Bronchial epithelial cell (primary cell): ENCODE measurements around the gene MN1. TPM values are rescaled to one million over a fixed set of nuclear protein-coding genes. Genes with fewer than 3 reads are reported as not detected.

Experiments
- DNase-seq: peaks from one replicate; pipeline ENCODE4 v3.0.0-alpha.2; 2010; ENCODE audit warnings: low read depth
- FAIRE-seq: peaks from 2 replicates; lab custom pipeline; 2011; peaks lifted over from hg19 to GRCh38; lab: Jason Lieb, UNC
- H3K27me3 ChIP-seq: 2 replicates; pipeline ENCODE4 v1.5.1; 2011; ENCODE audit warnings: low read length; ENCODE audit not compliant: control insufficient read depth, insufficient read depth
- H3K36me3 ChIP-seq: 2 replicates; pipeline ENCODE4 v1.5.1; 2011; ENCODE audit warnings: low read length; ENCODE audit not compliant: control insufficient read depth, insufficient read depth
- H3K4me3 ChIP-seq: 2 replicates; pipeline ENCODE4 v1.5.1; 2011; ENCODE audit warnings: mild to moderate bottlenecking, low read depth, low read length, control low read depth
- total RNA-seq: library from RNA; depleted of rRNA; stranded (reverse); fragments of >200 nt; gene quantifications from 2 replicates; pipeline ENCODE4 v1.2.1, GENCODE V29; 2014
- TF ChIP-seq, protein P1 (sequence below): IDR thresholded peaks from 2 replicates; pipeline ENCODE4 v1.5.1; 2011; ENCODE audit warnings: mild to moderate bottlenecking, moderate library complexity, low read length, control low read depth, inconsistent platforms; ENCODE audit not compliant: insufficient read depth, severe bottlenecking

Gene MN1
- total RNA-seq, 1 donor from 2014 or later = 1.3 TPM

DNA sequence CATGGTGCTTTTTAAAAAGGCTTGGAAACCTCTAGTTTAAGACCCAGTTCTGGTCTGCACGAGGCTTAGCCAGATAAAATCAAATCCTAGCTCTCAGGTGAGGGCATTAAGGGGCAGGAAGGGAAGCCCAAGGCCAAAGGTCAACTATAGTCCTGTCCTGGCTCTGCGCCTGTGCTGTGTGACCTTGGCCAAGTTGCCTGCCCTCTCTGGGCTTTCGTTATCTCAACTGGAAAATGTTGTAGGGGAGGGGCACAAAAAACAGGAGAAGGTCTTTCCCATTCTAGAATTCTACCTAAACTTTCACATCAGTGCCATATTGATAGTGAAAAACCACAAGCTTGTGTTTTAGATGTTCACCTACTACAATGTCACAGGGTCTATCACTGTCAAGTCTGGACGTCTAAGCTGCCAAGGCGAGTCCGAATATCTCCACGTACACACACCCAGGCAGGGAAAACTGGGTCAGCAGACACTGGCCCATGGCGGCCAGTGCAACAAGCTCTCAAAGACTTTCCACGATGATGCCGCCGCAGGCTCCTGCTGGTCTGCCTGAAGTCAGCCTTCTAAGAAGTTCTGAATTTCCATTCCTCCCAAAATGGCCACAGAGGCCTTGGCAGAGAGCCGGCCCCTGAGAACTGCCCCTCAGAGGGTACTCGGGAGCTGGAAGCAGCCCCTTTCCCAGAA lies 18.0 kb downstream of the MN1 start:
- no peak overlapping the region for H3K4me3 ChIP-seq
- no peaks in the 10 kb centered on the region for H3K27me3 ChIP-seq
- FAIRE-seq (peak; percentile 64), DNase-seq (no peak)
- TF ChIP-seq, protein P1, sequence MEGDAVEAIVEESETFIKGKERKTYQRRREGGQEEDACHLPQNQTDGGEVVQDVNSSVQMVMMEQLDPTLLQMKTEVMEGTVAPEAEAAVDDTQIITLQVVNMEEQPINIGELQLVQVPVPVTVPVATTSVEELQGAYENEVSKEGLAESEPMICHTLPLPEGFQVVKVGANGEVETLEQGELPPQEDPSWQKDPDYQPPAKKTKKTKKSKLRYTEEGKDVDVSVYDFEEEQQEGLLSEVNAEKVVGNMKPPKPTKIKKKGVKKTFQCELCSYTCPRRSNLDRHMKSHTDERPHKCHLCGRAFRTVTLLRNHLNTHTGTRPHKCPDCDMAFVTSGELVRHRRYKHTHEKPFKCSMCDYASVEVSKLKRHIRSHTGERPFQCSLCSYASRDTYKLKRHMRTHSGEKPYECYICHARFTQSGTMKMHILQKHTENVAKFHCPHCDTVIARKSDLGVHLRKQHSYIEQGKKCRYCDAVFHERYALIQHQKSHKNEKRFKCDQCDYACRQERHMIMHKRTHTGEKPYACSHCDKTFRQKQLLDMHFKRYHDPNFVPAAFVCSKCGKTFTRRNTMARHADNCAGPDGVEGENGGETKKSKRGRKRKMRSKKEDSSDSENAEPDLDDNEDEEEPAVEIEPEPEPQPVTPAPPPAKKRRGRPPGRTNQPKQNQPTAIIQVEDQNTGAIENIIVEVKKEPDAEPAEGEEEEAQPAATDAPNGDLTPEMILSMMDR = no peak
- peaks cover 3% of the 10 kb centered on the region for H3K36me3 ChIP-seq

- Histone ChIP-seq H3K36me3 (peaks cover 2% of the 10 kb centered on the region), H3K27me3 (no peaks in the 10 kb centered on the region), H3K4me3 (no peak overlapping the region)
- TF ChIP-seq, protein P1 = no peak
- DNase-seq = no peak
- no peak for FAIRE-seq
Observed at GRCh38 chr22:27782088-27782487, 19.5 kb downstream of the MN1 start.

- H3K4me3 ChIP-seq = no peak overlapping the region
- DNase-seq = no peak
- peaks cover 4% of the 10 kb centered on the region for H3K36me3 ChIP-seq
- no peaks in the 10 kb centered on the region for H3K27me3 ChIP-seq
- TF ChIP-seq, protein P1 = no peak
- no peak for FAIRE-seq
Observed at GRCh38 chr22:27780161-27780575, 21.4 kb downstream of the MN1 start.

DNA sequence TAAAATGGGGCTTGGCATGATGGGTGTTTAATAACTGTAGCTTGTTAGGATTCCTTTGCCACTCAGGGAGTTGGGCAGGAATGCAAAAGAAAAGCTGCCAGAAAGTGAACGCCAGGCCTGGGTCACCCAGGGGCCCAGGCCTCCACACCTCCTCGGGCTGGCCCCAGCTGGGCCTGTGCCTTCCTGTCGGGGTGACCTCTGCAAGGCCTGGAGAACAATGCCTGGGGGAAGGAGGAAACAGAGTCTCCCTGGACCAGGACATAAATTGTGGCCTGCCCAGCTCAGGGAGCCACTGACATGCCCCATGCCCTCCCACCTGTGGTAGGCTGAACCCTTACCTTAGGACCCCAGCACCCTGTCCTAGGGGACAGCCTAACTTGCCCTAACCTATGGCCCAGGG lies 21.9 kb downstream of the MN1 start:
- H3K27me3 ChIP-seq = no peaks in the 10 kb centered on the region
- no peak for FAIRE-seq
- peaks cover 5% of the 10 kb centered on the region for H3K36me3 ChIP-seq
- DNase-seq = no peak
- TF ChIP-seq, protein P1 = no peak
- no peak overlapping the region for H3K4me3 ChIP-seq

DNA sequence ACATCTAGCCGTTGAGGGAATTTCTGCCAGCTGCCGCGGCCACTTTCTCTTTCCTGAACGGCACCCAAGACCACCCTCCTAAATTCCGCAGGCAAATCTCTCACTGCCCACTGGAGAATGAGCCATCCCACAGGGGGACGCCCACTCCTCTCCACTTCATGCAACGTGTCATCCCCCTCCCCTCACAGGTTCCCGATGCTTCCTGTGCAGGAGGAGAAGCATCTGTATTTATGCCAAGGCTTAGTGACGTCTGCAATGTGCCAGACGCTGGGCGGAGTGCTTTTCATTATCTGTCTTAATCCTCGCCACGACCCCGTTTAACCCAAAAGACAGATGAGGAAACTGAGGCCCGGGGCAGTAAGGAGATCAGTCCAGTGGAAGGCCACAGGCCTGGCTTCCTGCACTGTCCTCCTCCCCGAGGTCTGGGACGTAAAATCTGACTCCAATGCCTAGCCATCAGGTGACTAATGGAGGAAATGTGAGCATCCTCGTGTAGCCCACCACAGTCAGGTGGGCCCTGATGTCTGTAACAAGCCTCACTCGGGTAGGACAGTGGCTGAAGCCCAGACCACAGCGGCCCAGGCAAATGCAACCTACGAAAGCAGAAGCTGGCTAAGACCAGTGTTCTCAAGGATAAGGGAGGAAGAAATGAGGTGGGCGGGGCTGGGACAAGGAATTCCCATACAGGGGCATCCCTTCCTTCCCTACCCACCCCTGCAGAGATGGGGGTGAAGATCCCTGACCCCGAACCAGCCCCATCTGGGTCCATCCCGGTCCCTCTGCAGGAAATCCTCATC lies 23.1 kb downstream of the MN1 start:
- no peak overlapping the region for H3K4me3 ChIP-seq
- FAIRE-seq (no peak), DNase-seq (no peak)
- TF ChIP-seq, protein P1 = no peak
- H3K36me3 ChIP-seq = peaks cover 6% of the 10 kb centered on the region
- no peaks in the 10 kb centered on the region for H3K27me3 ChIP-seq
